SH-SY5Y (cell line): ENCODE data around the gene RPGRIP1.

Source experiments
- GATA2 ChIP-seq: IDR thresholded peaks from 2 replicates; pipeline ENCODE4 v1.6.1; 2011; ENCODE audit warnings: mild to moderate bottlenecking, low read depth, low read length
- GATA3 ChIP-seq: IDR thresholded peaks from 2 replicates; pipeline ENCODE4 v1.6.1; 2011; ENCODE audit warnings: low read depth, mild to moderate bottlenecking, low read length, moderate library complexity

The RPGRIP1 gene

GRCh38 chr14:21279783-21280182, at the start of gene RPGRIP1:
Gene RPGRIP1, plus strand, starts transcription at chr14:21280083. Its CDS starts 7,894 bp downstream, at chr14:21287977.
- TF ChIP-seq GATA3 (no peak), GATA2 (no peak)

- TF ChIP-seq GATA3: no peak
Observed at GRCh38 chr14:21231020-21231652, 48.7 kb upstream of the RPGRIP1 start.

GRCh38 chr14:21233457-21234076, 46.3 kb upstream of the RPGRIP1 start:
- no peak for TF ChIP-seq GATA2
- TF ChIP-seq GATA3: no peak

GRCh38 chr14:21234112-21234511, 45.8 kb upstream of the RPGRIP1 start:
- TF ChIP-seq GATA2 (no peak), GATA3 (no peak)

GRCh38 chr14:21236948-21237797, 42.7 kb upstream of the RPGRIP1 start:
- no peak for TF ChIP-seq GATA3
- TF ChIP-seq GATA2: no peak

- TF ChIP-seq GATA2 (no peak), GATA3 (no peak)
Observed at GRCh38 chr14:21238823-21239518, 40.9 kb upstream of the RPGRIP1 start.

- TF ChIP-seq GATA3 (no peak), GATA2 (no peak)
Observed at GRCh38 chr14:21240417-21240816, 39.5 kb upstream of the RPGRIP1 start.

- TF ChIP-seq GATA2: no peak
- no peak for TF ChIP-seq GATA3
Observed at GRCh38 chr14:21241218-21241819, 38.6 kb upstream of the RPGRIP1 start.

- TF ChIP-seq GATA3: no peak
- no peak for TF ChIP-seq GATA2
Observed at GRCh38 chr14:21244544-21244943, 35.3 kb upstream of the RPGRIP1 start.

GRCh38 chr14:21245813-21246212, 34.1 kb upstream of the RPGRIP1 start:
- TF ChIP-seq GATA3 (no peak), GATA2 (no peak)

- TF ChIP-seq GATA3 (no peak), GATA2 (no peak)
Observed at GRCh38 chr14:21248338-21248737, 31.5 kb upstream of the RPGRIP1 start.

- TF ChIP-seq GATA3: no peak
- no peak for TF ChIP-seq GATA2
Observed at GRCh38 chr14:21248739-21249411, 31.0 kb upstream of the RPGRIP1 start.

GRCh38 chr14:21251215-21251614, 28.7 kb upstream of the RPGRIP1 start:
- TF ChIP-seq GATA3 (no peak), GATA2 (no peak)
